K562 (cell line): ENCODE results near the gene IGFBP4. TPM values are rescaled to one million over a fixed set of nuclear protein-coding genes. Genes with fewer than 3 reads are reported as not detected.

Experiments
- ATAC-seq: fragments of 200-7000 bp; cut with Tn5 transposase; 3 replicates; pipeline ENCODE4 v1.9.1; 2020; ENCODE audit warnings: moderate library complexity
- BruUV-seq: library from RNA; stranded (reverse); fragments of 400-500 nt; replicated peaks from 2 replicates; lab custom pipeline; 2021; lab: Mats Ljungman, UMichigan
- CTCF ChIA-PET: fragments of 300-600 bp; formaldehyde crosslinking; extraction: SDS; loops from one replicate; lab custom pipeline; 2021; ENCODE audit warnings: low intra/inter-chr PET ratio; lab: Yijun Ruan, JAX
- POLR2A ChIA-PET: fragments of 300-600, 350-650 bp; sonication (Branson Sonifier 250); formaldehyde crosslinking; extraction: SDS; loops from one replicate; lab custom pipeline; 2021; ENCODE audit warnings: antibody characterized with exemption, inconsistent platforms; lab: Yijun Ruan, JAX
- DNase-seq, 4 experiments: peaks; one replicate each; pipeline versions ENCODE4 v3.0.0 to v3.0.0-alpha.2; 2011 to 2018; ENCODE audit warnings: low spot score in 3 of 4, mixed read lengths in 3 of 4; ENCODE audit errors: extremely low read depth in 1 of 4
- FAIRE-seq: peaks from 2 replicates; lab custom pipeline; 2011; peaks lifted over from hg19 to GRCh38; lab: Jason Lieb, UNC
- H2AFZ ChIP-seq: 2 replicates; pipeline ENCODE4 v1.6.0; 2011; ENCODE audit warnings: low read depth, low read length, control low read depth, inconsistent platforms
- H3K27ac ChIP-seq: fragments of 200-600 bp; 3 replicates; pipeline ENCODE4 v1.8.0; 2011; ENCODE audit warnings: low read depth, mild to moderate bottlenecking, control low read depth, inconsistent platforms, low read length, moderate library complexity, mixed read lengths; ENCODE audit errors: extremely low read depth
- H3K27me3 ChIP-seq, 2 experiments: fragments of 300-600 bp in 1 of 2; 2 replicates in 1 of 2; 3 replicates in 1 of 2; pipeline versions ENCODE4 v1.6.0 to v1.8.0; 2011; ENCODE audit warnings: inconsistent platforms in 2 of 2, low read length in 2 of 2, mild to moderate bottlenecking in 1 of 2, mixed read lengths in 1 of 2, moderate library complexity in 1 of 2; ENCODE audit not compliant: control insufficient read depth in 2 of 2, insufficient read depth in 2 of 2
- H3K36me3 ChIP-seq: fragments of 300-600 bp; 3 replicates; pipeline ENCODE4 v1.8.0; 2011; ENCODE audit warnings: mild to moderate bottlenecking, low read length, inconsistent platforms; ENCODE audit not compliant: control insufficient read depth, insufficient read depth
- H3K4me1 ChIP-seq, 2 experiments: fragments of 200-600 bp in 1 of 2; replicated peaks in 1 of 2; 2 replicates in 1 of 2; 3 replicates in 1 of 2; pipeline versions ENCODE4 v1.5.1 to v1.8.0; 2011; ENCODE audit warnings: inconsistent platforms in 2 of 2, low read length in 2 of 2, mild to moderate bottlenecking in 1 of 2, mixed read lengths in 1 of 2, moderate library complexity in 1 of 2; ENCODE audit not compliant: control insufficient read depth in 2 of 2, insufficient read depth in 2 of 2
- H3K4me2 ChIP-seq: 2 replicates; pipeline ENCODE4 v1.6.1; 2011; ENCODE audit warnings: low read length, control low read depth, inconsistent platforms, mixed read lengths; ENCODE audit not compliant: insufficient read depth
- H3K4me3 ChIP-seq: fragments of 200-600 bp; sonication (generic), shearing (Covaris generic); 2 replicates; pipeline ENCODE4 v1.5.1; 2016; ENCODE audit warnings: control low read depth, inconsistent platforms
- H3K79me2 ChIP-seq: fragments of 200-600 bp; 3 replicates; pipeline ENCODE4 v1.8.0; 2011; ENCODE audit warnings: low read length, inconsistent platforms; ENCODE audit not compliant: control insufficient read depth, insufficient read depth
- H3K9ac ChIP-seq, 2 experiments: 2 replicates each; pipeline versions ENCODE4 v1.6.0 to v1.6.1; 2011; ENCODE audit warnings: low read depth in 2 of 2, low read length in 2 of 2, control low read depth in 1 of 2, inconsistent platforms in 1 of 2, mild to moderate bottlenecking in 1 of 2, mixed read lengths in 1 of 2; ENCODE audit not compliant: insufficient read depth in 1 of 2
- H3K9me1 ChIP-seq: one replicate; pipeline ENCODE4 v1.6.0; 2011; ENCODE audit warnings: inconsistent platforms, mild to moderate bottlenecking, low read length, moderate library complexity; ENCODE audit not compliant: control insufficient read depth, insufficient read depth
- H3K9me3 ChIP-seq: replicated peaks from 2 replicates; pipeline ENCODE4 v1.5.1; 2011; ENCODE audit warnings: low read depth, low read length, inconsistent platforms; ENCODE audit not compliant: control insufficient read depth, insufficient read depth
- H4K20me1 ChIP-seq: replicated peaks from 2 replicates; pipeline ENCODE4 v1.6.1; 2011; ENCODE audit warnings: low read length, inconsistent platforms, mixed read lengths; ENCODE audit not compliant: control insufficient read depth, insufficient read depth
- ARID3B ChIP-seq: fragments of 250-450 bp; sonication (Bioruptor Pico); IDR thresholded peaks from 2 replicates; pipeline ENCODE4 v1.4.0; 2020; ENCODE audit warnings: borderline replicate concordance
- ATF4 ChIP-seq: fragments of 450-650 bp; formaldehyde crosslinking; IDR thresholded peaks from 2 replicates; pipeline ENCODE4 v1.4.0; 2022; ENCODE audit warnings: mild to moderate bottlenecking, moderate library complexity
- COPS2 ChIP-seq: fragments of 450-650 bp; conservative IDR thresholded peaks from 2 replicates; pipeline ENCODE4 v1.6.1; 2016; ENCODE audit warnings: mild to moderate bottlenecking, moderate library complexity
- DDX20 ChIP-seq: fragments of 450-650 bp; IDR thresholded peaks from 2 replicates; pipeline ENCODE4 v1.6.1; 2016; ENCODE audit warnings: missing genetic modification characterization, low read depth, mild to moderate bottlenecking, missing compliant biosample characterization, moderate library complexity
- DMBX1 ChIP-seq: fragments of 250-450 bp; sonication (Bioruptor Pico); IDR thresholded peaks from 2 replicates; pipeline ENCODE4 v1.8.0; 2022; ENCODE audit warnings: inconsistent platforms, mild to moderate bottlenecking, moderate library complexity, borderline replicate concordance
- SNIP1 ChIP-seq: fragments of 450-650 bp; IDR thresholded peaks from 2 replicates; pipeline ENCODE4 v1.7.1; 2017; ENCODE audit warnings: low read depth, mild to moderate bottlenecking
- TFAP4 ChIP-seq: sonication (generic); formaldehyde crosslinking; IDR thresholded peaks from 2 replicates; pipeline ENCODE4 v1.8.0; 2022; ENCODE audit warnings: missing genetic modification reagents, mild to moderate bottlenecking, moderate library complexity, borderline replicate concordance
- TGIF2 ChIP-seq: sonication (generic); formaldehyde crosslinking; IDR thresholded peaks from 2 replicates; pipeline ENCODE4 v1.8.1; 2022; ENCODE audit warnings: mild to moderate bottlenecking, missing genetic modification reagents, moderate library complexity
- ZKSCAN8 ChIP-seq: fragments of 200-800 bp; sonication (Bioruptor generic); IDR thresholded peaks from 2 replicates; pipeline ENCODE4 v1.6.1; 2016; ENCODE audit warnings: missing genetic modification characterization, missing compliant biosample characterization
- WGBS: fragments of 100-300 bp; shearing (Covaris generic); methylation state at CpG from one replicate; pipeline ENCODE4 v1.1.6; 2016; ENCODE audit warnings: low coverage, mixed read lengths; ENCODE audit not compliant: insufficient coverage; ENCODE audit errors: missing lambda C conversion rate; 5-methylcytosine and 5-hydroxymethylcytosine counted together
- in situ Hi-C: fragments of 300-500 bp; cut with MboI; formaldehyde crosslinking; loops from 4 replicates; pipeline ENCODE4 v1.15.0; 2018; ENCODE audit warnings: inconsistent platforms, mixed read lengths
- intact Hi-C: fragments of 100-400 bp; cut with micrococcal nuclease; formaldehyde crosslinking; loops from 2 replicates; pipeline ENCODE4 v1.14.2; 2022
- polyA plus RNA-seq, 8 experiments: library from polyadenylated mRNA; depleted of rRNA in 4 of 8; stranded (reverse) in 5 of 8; unstranded in 3 of 8; fragments of >200 nt; fragmentation: Nextera tagmentation in 2 of 8; fragmentation: Illumina TruSeq in 1 of 8; extraction: Ambion mirVana in 2 of 8; extraction: Trizol in 1 of 8; gene quantifications; 2 replicates each; pipeline versions ENCODE4 v1.2.1 to v1.2.3, GENCODE V29; 2011 to 2014; ENCODE audit warnings: inconsistent platforms in 1 of 8, missing spikeins in 1 of 8
- total RNA-seq, 7 experiments: library from RNA; depleted of rRNA in 6 of 7; stranded (reverse); fragments of >200 nt in 6 of 7; fragmentation: Illumina TruSeq in 2 of 7; extraction: Trizol in 2 of 7; gene quantifications; 2 replicates each; pipeline versions ENCODE4 v1.2.1 to v1.2.3, GENCODE V29; 2011 to 2021; ENCODE audit warnings: low replicate concordance in 1 of 7

Gene IGFBP4
- total and polyA plus RNA-seq, 9 of the 15 experiments (the other 6 are each of a cell fraction or from before 2014, with no cell fraction given) = 8.8 to 99.8 (median 18.6) TPM

DNA sequence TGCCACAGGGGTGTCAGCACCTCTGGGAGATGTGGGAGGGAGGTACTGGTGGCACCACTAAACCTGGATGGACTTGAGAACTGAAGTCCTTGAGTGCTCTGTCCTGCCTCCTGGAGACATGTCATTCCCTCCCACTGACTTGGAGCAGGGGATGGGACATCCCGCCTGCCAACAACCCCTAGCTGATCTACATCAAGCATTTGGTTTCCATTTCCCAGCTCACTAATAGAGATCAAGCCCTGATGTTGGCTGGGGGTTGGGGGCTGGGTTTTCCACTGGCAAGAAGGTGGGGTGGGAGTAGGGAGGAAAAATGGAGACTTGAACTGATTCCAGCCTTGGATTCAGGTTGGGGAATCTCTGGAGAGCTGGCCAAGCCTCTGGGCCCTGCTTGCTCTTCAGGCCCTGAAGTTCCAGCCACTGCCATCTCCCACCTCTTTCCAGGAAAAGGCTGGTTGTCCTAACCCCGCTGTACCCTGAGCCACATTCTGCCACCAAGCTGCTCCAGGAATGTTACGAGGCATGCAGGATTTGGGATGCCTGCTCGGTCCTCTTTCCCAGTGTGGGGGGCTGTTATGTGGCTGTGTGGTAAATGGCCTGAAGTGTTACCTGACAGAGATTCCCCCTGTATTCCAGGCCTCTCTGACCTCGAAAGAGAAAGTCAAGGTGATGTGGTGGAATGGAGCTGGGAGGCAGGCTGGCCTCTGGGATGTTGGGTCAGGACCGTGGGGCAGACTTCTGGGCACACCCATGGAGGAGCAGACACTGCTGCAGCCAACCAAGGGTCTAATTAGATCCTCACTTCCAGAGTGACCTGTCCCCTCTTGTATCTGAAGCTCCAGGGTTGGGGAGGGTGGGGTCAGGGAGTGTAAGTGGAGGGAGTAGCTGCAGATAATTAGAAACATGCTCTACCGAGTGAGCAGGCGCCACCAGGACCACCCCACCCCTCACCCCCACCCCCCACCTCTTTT lies 16.7 kb downstream of the IGFBP4 start (continued):
- TF ChIP-seq COPS2 = no peak
- TF ChIP-seq DMBX1 (CRISPR knock-in tag) = no peak
- no peak for TF ChIP-seq DDX20 (tag)

GRCh38 chr17:40460604-40460967 lies 17.3 kb downstream of the IGFBP4 start:
- Histone ChIP-seq H3K9me3 (no peaks in the 10 kb centered on the region), H3K27me3 (no peaks in the 10 kb centered on the region; a peak in 1 of 5 replicates), H4K20me1 (no peaks in the 10 kb centered on the region), H3K4me2 (no peak overlapping the region), H3K9ac (no peak overlapping the region), H3K9me1 (no peaks in the 10 kb centered on the region), H3K79me2 (no peaks in the 10 kb centered on the region), H3K4me1 (peaks cover 0 to 24% of the 10 kb centered on the region in 2 experiments; a peak in 3 of 5 replicates), H3K4me3 (no peak overlapping the region), H2AFZ (no peak overlapping the region), H3K36me3 (peaks cover 10% of the 10 kb centered on the region; the same call in 1 of the 3 replicates), H3K27ac (no peak overlapping the region)
- ATAC-seq (no peak), DNase-seq (no peak), FAIRE-seq (no peak)
- in situ Hi-C loops = no loop called here
- ChIA-PET CTCF (no interaction called here), POLR2A (interaction anchor here (0.7 to 1.5 kb wide), 8 partner anchors 9 to 100 kb away, joined by 3 to 7 read pairs (median 5); no protein-coding TSS in a partner anchor)
- WGBS = 55% methylated on average over 3 of the region's 3 CpGs
- no TSS peak for BruUV-seq
- TF ChIP-seq ARID3B (no peak), ZKSCAN8 (no peak), ATF4 (CRISPR knock-in tag) (no peak), DMBX1 (CRISPR knock-in tag) (no peak), TFAP4 (CRISPR knock-in tag) (no peak), SNIP1 (no peak), TGIF2 (CRISPR knock-in tag) (no peak)
- intact Hi-C loops = no loop called here
